Measurements from ENCODE around the gene VCP. TPM values are rescaled to one million over a fixed set of nuclear protein-coding genes. Genes with fewer than 3 reads are reported as not detected.

The VCP gene
- total RNA-seq: 225 TPM

GRCh38 chr9:35072461-35073278 lies at the start of gene VCP:
Gene VCP (minus strand): TSS chr9:35072625. CDS start chr9:35072353, 272 bp downstream.

GRCh38 chr9:35115680-35116538 lies 43.5 kb upstream of the VCP start, which contains the start of gene ATOSB:
Gene ATOSB (minus strand): TSS chr9:35115862. CDS start chr9:35108274, 7,588 bp downstream.

GRCh38 chr9:35102769-35103659 lies 30.6 kb upstream of the VCP start, which contains the start of gene STOML2:
Gene STOML2 (minus strand): TSS chr9:35103131. CDS start chr9:35103094, 37 bp downstream.

GRCh38 chr9:35096035-35096849 lies 23.8 kb upstream of the VCP start, which contains the start of gene PIGO:
Gene PIGO (minus strand): TSS chr9:35096591. CDS start chr9:35095565, 1,026 bp downstream.

GRCh38 chr9:35079426-35080341 lies 7.3 kb upstream of the VCP start, which contains the start of gene FANCG:
Gene FANCG (minus strand): TSS chr9:35079942. CDS start chr9:35079524, 418 bp downstream.

Small RNA genes lying within 50 kb of the gene (small RNA-seq; reads per million reads assigned to genes)
- not detected for gene RN7SL338P (ENCODE audit: low replicate concordance)

Other genes with a start within 250 kb of the VCP start
- gene PHF24, start 114.3 kb downstream of the VCP start, total RNA-seq: 40.1 TPM
- gene DNAJB5, start 82.9 kb downstream of the VCP start, total RNA-seq: 47.9 TPM
- 39.4 TPM for gene FANCG, start 7.3 kb upstream of the VCP start, total RNA-seq
- gene PIGO, start 24.0 kb upstream of the VCP start, total RNA-seq: 16.0 TPM
- gene STOML2, start 30.5 kb upstream of the VCP start, total RNA-seq: 38.5 TPM
- 17.5 TPM for gene ATOSB, start 43.2 kb upstream of the VCP start, total RNA-seq
- gene UNC13B, start 89.4 kb upstream of the VCP start, total RNA-seq: 31.9 TPM